ENCODE results near the gene KRT40. TPM values are rescaled to one million over a fixed set of nuclear protein-coding genes. Genes with fewer than 3 reads are reported as not detected.
A peak's percentile ranks its signal among the peaks of the same experiment; 100 is the strongest.

KRT40 gene
- not detected for polyA plus RNA-seq (2013, experiment 1 of 2)
- not detected for polyA plus RNA-seq (2013, experiment 2 of 2)

- Histone ChIP-seq H2BK12ac (ENCODE audit: low read length) (no peak within 1 kb of the TSS), H3K14ac (ENCODE audit: low read length) (no peak within 1 kb of the TSS), H3K9me3 (replicated peaks in 1 of 2; ENCODE audit: control insufficient read depth in 2 of 2, insufficient read depth in 1 of 2, low read depth in 1 of 2, low read length in 2 of 2) (peaks cover 0 to 1% of the 10 kb centered on the region in 2 donors), H2BK5ac (ENCODE audit: low read length) (no peak within 1 kb of the TSS), H2BK15ac (ENCODE audit: low read length) (no peak within 1 kb of the TSS), H2AFZ (ENCODE audit: low read length) (no peak within 1 kb of the TSS), H3K79me1 (ENCODE audit: low read depth, low read length) (no peaks in the 10 kb centered on the region), H4K91ac (ENCODE audit: low read depth, low read length, poor library complexity) (no peak within 1 kb of the TSS), H3K36me3 (replicated peaks in 1 of 2; ENCODE audit: control insufficient read depth in 2 of 2, insufficient read depth in 2 of 2, low read length in 2 of 2) (no peaks in the 10 kb centered on the region), H3K27ac (replicated peaks; ENCODE audit: low read length) (no peak within 1 kb of the TSS), H4K8ac (ENCODE audit: low read depth, low read length) (no peak within 1 kb of the TSS), H3K4ac (ENCODE audit: low read length) (no peak within 1 kb of the TSS), H2BK120ac (ENCODE audit: low read depth, low read length) (no peak within 1 kb of the TSS), H3K4me1 (ENCODE audit: control insufficient read depth in 2 of 2, insufficient read depth in 1 of 2, low read depth in 1 of 2, low read length in 2 of 2) (peaks cover 0 to 12% of the 10 kb centered on the region in 2 donors), H3K23ac (ENCODE audit: low read depth, low read length, poor library complexity) (no peak within 1 kb of the TSS), H3K4me2 (ENCODE audit: insufficient read depth, low read length, poor library complexity, severe bottlenecking) (no peak within 1 kb of the TSS), H3K18ac (ENCODE audit: low read length) (no peak within 1 kb of the TSS), H3K4me3 (ENCODE audit: low read length in 2 of 2) (no peak within 1 kb of the TSS), H3K27me3 (ENCODE audit: control insufficient read depth in 3 of 3, insufficient read depth in 3 of 3, low read depth in 1 of 3, low read length in 3 of 3) (no peaks in the 10 kb centered on the region), H3K9ac (ENCODE audit: low read depth, low read length, poor library complexity) (no peak within 1 kb of the TSS), H2AK5ac (ENCODE audit: low read depth, low read length) (no peak within 1 kb of the TSS)
- WGBS, 2 donors (ENCODE audit: extremely low coverage in 2 of 2, insufficient read length in 2 of 2, insufficient replicate concordance in 1 of 2), result no CpG with 5 or more reads among the region's 3 CpGs
- no peak for DNase-seq (ENCODE audit: low spot score)
Observed at GRCh38 chr17:40984226-40984625, at the start of gene KRT40. Gene KRT40, minus strand, starts transcription at chr17:40984326. Its CDS starts 53 bp downstream, at chr17:40984273.

- DNase-seq (ENCODE audit: low spot score), result no peak
- no peak within 1 kb of the TSS for H3K4me3 ChIP-seq (ENCODE audit: low read length in 2 of 2)
- H2AK5ac ChIP-seq (ENCODE audit: low read depth, low read length), result no peak within 1 kb of the TSS
- H4K8ac ChIP-seq (ENCODE audit: low read depth, low read length), result no peak within 1 kb of the TSS
- no peaks in the 10 kb centered on the region for H3K79me1 ChIP-seq (ENCODE audit: low read depth, low read length)
- no peak within 1 kb of the TSS for H3K9ac ChIP-seq (ENCODE audit: low read depth, low read length, poor library complexity)
- H3K27ac ChIP-seq (replicated peaks; ENCODE audit: low read length), result no peak within 1 kb of the TSS
- H3K27me3 ChIP-seq (ENCODE audit: control insufficient read depth in 3 of 3, insufficient read depth in 3 of 3, low read depth in 1 of 3, low read length in 3 of 3), result no peaks in the 10 kb centered on the region
- no peak within 1 kb of the TSS for H2AFZ ChIP-seq (ENCODE audit: low read length)
- WGBS, 2 donors (ENCODE audit: extremely low coverage in 2 of 2, insufficient read length in 2 of 2, insufficient replicate concordance in 1 of 2), result no CpG with 5 or more reads among the region's 12 CpGs
- no peaks in the 10 kb centered on the region for H3K9me3 ChIP-seq (replicated peaks in 1 of 2; ENCODE audit: control insufficient read depth in 2 of 2, insufficient read depth in 1 of 2, low read depth in 1 of 2, low read length in 2 of 2)
- no peak within 1 kb of the TSS for H2BK5ac ChIP-seq (ENCODE audit: low read length)
- no peaks in the 10 kb centered on the region for H3K4me1 ChIP-seq (ENCODE audit: control insufficient read depth in 2 of 2, insufficient read depth in 1 of 2, low read depth in 1 of 2, low read length in 2 of 2)
- H2BK15ac ChIP-seq (ENCODE audit: low read length), result no peak within 1 kb of the TSS
- H2BK12ac ChIP-seq (ENCODE audit: low read length), result no peak within 1 kb of the TSS
- no peak within 1 kb of the TSS for H3K4ac ChIP-seq (ENCODE audit: low read length)
- H4K91ac ChIP-seq (ENCODE audit: low read depth, low read length, poor library complexity), result no peak within 1 kb of the TSS
- no peak within 1 kb of the TSS for H3K23ac ChIP-seq (ENCODE audit: low read depth, low read length, poor library complexity)
- H3K18ac ChIP-seq (ENCODE audit: low read length), result peak within 1 kb of the TSS; percentile 60
- H3K36me3 ChIP-seq (replicated peaks in 1 of 2; ENCODE audit: control insufficient read depth in 2 of 2, insufficient read depth in 2 of 2, low read length in 2 of 2), result no peaks in the 10 kb centered on the region
- H3K4me2 ChIP-seq (ENCODE audit: insufficient read depth, low read length, poor library complexity, severe bottlenecking), result no peak within 1 kb of the TSS
- peak within 1 kb of the TSS; percentile 79 for H3K14ac ChIP-seq (ENCODE audit: low read length)
- H2BK120ac ChIP-seq (ENCODE audit: low read depth, low read length), result no peak within 1 kb of the TSS
Observed at GRCh38 chr17:41029633-41030245, 45.6 kb upstream of the KRT40 start, which contains the start of gene KRTAP1-4. Gene KRTAP1-4, minus strand, starts transcription at chr17:41030195. Its CDS starts 117 bp downstream, at chr17:41030078.

GRCh38 chr17:41026715-41027471 is 42.8 kb upstream of the KRT40 start, which contains the start of gene KRTAP1-5:
Gene KRTAP1-5, minus strand, starts transcription at chr17:41027208. Its CDS starts 53 bp downstream, at chr17:41027155.
- H2AK5ac ChIP-seq (ENCODE audit: low read depth, low read length), result peak within 1 kb of the TSS; percentile 63
- no peak within 1 kb of the TSS for H3K4me3 ChIP-seq (ENCODE audit: low read length in 2 of 2)
- no peak within 1 kb of the TSS for H2AFZ ChIP-seq (ENCODE audit: low read length)
- H3K4me2 ChIP-seq (ENCODE audit: insufficient read depth, low read length, poor library complexity, severe bottlenecking), result no peak within 1 kb of the TSS
- H3K4me1 ChIP-seq (ENCODE audit: control insufficient read depth in 2 of 2, insufficient read depth in 1 of 2, low read depth in 1 of 2, low read length in 2 of 2), result no peaks in the 10 kb centered on the region
- H3K79me1 ChIP-seq (ENCODE audit: low read depth, low read length), result no peaks in the 10 kb centered on the region
- H4K8ac ChIP-seq (ENCODE audit: low read depth, low read length), result no peak within 1 kb of the TSS
- H3K18ac ChIP-seq (ENCODE audit: low read length), result peak within 1 kb of the TSS; percentile 15
- DNase-seq (ENCODE audit: low spot score), result no peak
- H2BK5ac ChIP-seq (ENCODE audit: low read length), result no peak within 1 kb of the TSS
- no peak within 1 kb of the TSS for H2BK15ac ChIP-seq (ENCODE audit: low read length)
- H3K27me3 ChIP-seq (ENCODE audit: control insufficient read depth in 3 of 3, insufficient read depth in 3 of 3, low read depth in 1 of 3, low read length in 3 of 3), result no peaks in the 10 kb centered on the region
- no peak within 1 kb of the TSS for H3K9ac ChIP-seq (ENCODE audit: low read depth, low read length, poor library complexity)
- no peak within 1 kb of the TSS for H2BK120ac ChIP-seq (ENCODE audit: low read depth, low read length)
- H3K4ac ChIP-seq (ENCODE audit: low read length), result peak within 1 kb of the TSS; percentile 17
- H3K36me3 ChIP-seq (replicated peaks in 1 of 2; ENCODE audit: control insufficient read depth in 2 of 2, insufficient read depth in 2 of 2, low read length in 2 of 2), result no peaks in the 10 kb centered on the region
- peak within 1 kb of the TSS; percentile 25 for H3K14ac ChIP-seq (ENCODE audit: low read length)
- H3K9me3 ChIP-seq (replicated peaks in 1 of 2; ENCODE audit: control insufficient read depth in 2 of 2, insufficient read depth in 1 of 2, low read depth in 1 of 2, low read length in 2 of 2), result no peaks in the 10 kb centered on the region
- H3K27ac ChIP-seq (replicated peaks; ENCODE audit: low read length), result no peak within 1 kb of the TSS
- no peak within 1 kb of the TSS for H2BK12ac ChIP-seq (ENCODE audit: low read length)
- no peak within 1 kb of the TSS for H4K91ac ChIP-seq (ENCODE audit: low read depth, low read length, poor library complexity)
- H3K23ac ChIP-seq (ENCODE audit: low read depth, low read length, poor library complexity), result peak within 1 kb of the TSS; percentile 85
- WGBS, 2 donors (ENCODE audit: extremely low coverage in 2 of 2, insufficient read length in 2 of 2, insufficient replicate concordance in 1 of 2), result no CpG with 5 or more reads among the region's 9 CpGs

- H3K79me1 ChIP-seq (ENCODE audit: low read depth, low read length), result no peaks in the 10 kb centered on the region
- H2BK5ac ChIP-seq (ENCODE audit: low read length), result no peak overlapping the region
- H3K4me3 ChIP-seq (ENCODE audit: low read length in 2 of 2), result no peak overlapping the region
- H3K4ac ChIP-seq (ENCODE audit: low read length), result no peak overlapping the region
- no peak overlapping the region for H3K14ac ChIP-seq (ENCODE audit: low read length)
- H2BK120ac ChIP-seq (ENCODE audit: low read depth, low read length), result no peak overlapping the region
- H4K8ac ChIP-seq (ENCODE audit: low read depth, low read length), result no peak overlapping the region
- WGBS, 2 donors (ENCODE audit: extremely low coverage in 2 of 2, insufficient read length in 2 of 2, insufficient replicate concordance in 1 of 2), result 100% methylated on average over 2 of the region's 3 CpGs
- H2AFZ ChIP-seq (ENCODE audit: low read length), result no peak overlapping the region
- no peak overlapping the region for H3K27ac ChIP-seq (replicated peaks; ENCODE audit: low read length)
- DNase-seq (ENCODE audit: low spot score), result no peak
- H3K9ac ChIP-seq (ENCODE audit: low read depth, low read length, poor library complexity), result no peak overlapping the region
- H3K23ac ChIP-seq (ENCODE audit: low read depth, low read length, poor library complexity), result no peak overlapping the region
- no peak overlapping the region for H2AK5ac ChIP-seq (ENCODE audit: low read depth, low read length)
- no peak overlapping the region for H4K91ac ChIP-seq (ENCODE audit: low read depth, low read length, poor library complexity)
- H2BK12ac ChIP-seq (ENCODE audit: low read length), result no peak overlapping the region
- H3K4me2 ChIP-seq (ENCODE audit: insufficient read depth, low read length, poor library complexity, severe bottlenecking), result no peak overlapping the region
- no peak overlapping the region for H2BK15ac ChIP-seq (ENCODE audit: low read length)
- H3K4me1 ChIP-seq (ENCODE audit: control insufficient read depth in 2 of 2, insufficient read depth in 1 of 2, low read depth in 1 of 2, low read length in 2 of 2), result no peaks in the 10 kb centered on the region
- H3K36me3 ChIP-seq (replicated peaks in 1 of 2; ENCODE audit: control insufficient read depth in 2 of 2, insufficient read depth in 2 of 2, low read length in 2 of 2), result no peaks in the 10 kb centered on the region
- no peaks in the 10 kb centered on the region for H3K9me3 ChIP-seq (replicated peaks in 1 of 2; ENCODE audit: control insufficient read depth in 2 of 2, insufficient read depth in 1 of 2, low read depth in 1 of 2, low read length in 2 of 2)
- H3K27me3 ChIP-seq (ENCODE audit: control insufficient read depth in 3 of 3, insufficient read depth in 3 of 3, low read depth in 1 of 3, low read length in 3 of 3), result no peaks in the 10 kb centered on the region
- H3K18ac ChIP-seq (ENCODE audit: low read length), result no peak overlapping the region
Observed at GRCh38 chr17:41024697-41025096, 40.6 kb upstream of the KRT40 start.

Data from neuronal stem cell (in vitro differentiated cells).